Measurements from ENCODE around the gene NRIP1. TPM values are rescaled to one million over a fixed set of nuclear protein-coding genes. Genes with fewer than 3 reads are reported as not detected.

NRIP1 gene
- polyA plus RNA-seq, 1 donor from 2014 or later = 48.4 TPM

- Histone ChIP-seq H4K20me1 (ENCODE audit: insufficient read depth) (no peaks in the 10 kb centered on the region), H3K9ac (ENCODE audit: low read length) (no peak overlapping the region), H3K27me3 (ENCODE audit: insufficient read depth, low read depth, low read length) (no peaks in the 10 kb centered on the region), H3K4me3 (ENCODE audit: low read length) (no peak overlapping the region), H3F3A (ENCODE audit: insufficient read depth, low read length, poor library complexity, severe bottlenecking) (no peaks in the 10 kb centered on the region), H3K9me3 (ENCODE audit: low read length) (no peaks in the 10 kb centered on the region), H2AFZ (ENCODE audit: low read depth, low read length) (no peak overlapping the region), H3K4me2 (ENCODE audit: low read length) (no peak overlapping the region), H3K27ac (ENCODE audit: low read length) (no peak overlapping the region), H3K36me3 (ENCODE audit: insufficient read depth, low read length) (no peaks in the 10 kb centered on the region), H3K9me2 (ENCODE audit: insufficient read depth, low read length) (no peaks in the 10 kb centered on the region), H3K79me2 (replicated peaks; ENCODE audit: insufficient read depth, low read length) (no peaks in the 10 kb centered on the region)
- TF ChIP-seq TAF1 (IDR thresholded peaks at IDR 0.05; ENCODE audit: low read depth) = no peak
- no peak for TF ChIP-seq POLR2AphosphoS5 (IDR thresholded peaks at IDR 0.05)
- no peak for TF ChIP-seq SMC3 (conservative IDR thresholded peaks at IDR 0.05; ENCODE audit: poor library complexity)
- TF ChIP-seq RAD21 (conservative IDR thresholded peaks at IDR 0.05) = no peak
Measured at GRCh38 chr21:15078180-15078579, 13.4 kb upstream of the NRIP1 start.

GRCh38 chr21:15077529-15078145, 12.8 kb upstream of the NRIP1 start:
- Histone ChIP-seq H3K27me3 (ENCODE audit: insufficient read depth, low read depth, low read length) (no peaks in the 10 kb centered on the region), H3F3A (ENCODE audit: insufficient read depth, low read length, poor library complexity, severe bottlenecking) (no peaks in the 10 kb centered on the region), H3K9me2 (ENCODE audit: insufficient read depth, low read length) (no peaks in the 10 kb centered on the region), H3K4me3 (ENCODE audit: low read length) (peak overlapping the region; percentile 15), H3K9ac (ENCODE audit: low read length) (no peak overlapping the region), H3K36me3 (ENCODE audit: insufficient read depth, low read length) (no peaks in the 10 kb centered on the region), H4K20me1 (ENCODE audit: insufficient read depth) (no peaks in the 10 kb centered on the region), H3K9me3 (ENCODE audit: low read length) (no peaks in the 10 kb centered on the region), H3K79me2 (replicated peaks; ENCODE audit: insufficient read depth, low read length) (no peaks in the 10 kb centered on the region), H3K27ac (ENCODE audit: low read length) (no peak overlapping the region), H3K4me2 (ENCODE audit: low read length) (peak overlapping the region; percentile 19), H2AFZ (ENCODE audit: low read depth, low read length) (no peak overlapping the region)
- TF ChIP-seq SMC3 (conservative IDR thresholded peaks at IDR 0.05; ENCODE audit: poor library complexity) (no peak), REST (IDR thresholded peaks at IDR 0.05; ENCODE audit: borderline replicate concordance) (no peak), CTCF (IDR thresholded peaks at IDR 0.05; ENCODE audit: poor library complexity, severe bottlenecking) (no peak), RAD21 (conservative IDR thresholded peaks at IDR 0.05) (no peak), EZH2 (IDR thresholded peaks at IDR 0.05; ENCODE audit: borderline replicate concordance, insufficient read depth, low read length, poor library complexity, severe bottlenecking) (no peak)

GRCh38 chr21:15076730-15077129, 11.9 kb upstream of the NRIP1 start:
- no peaks in the 10 kb centered on the region for H3K9me3 ChIP-seq (ENCODE audit: low read length)
- TF ChIP-seq TAF1 (IDR thresholded peaks at IDR 0.05; ENCODE audit: low read depth) = no peak
- TF ChIP-seq POLR2AphosphoS5 (IDR thresholded peaks at IDR 0.05) = peak; percentile 3
- H3F3A ChIP-seq (ENCODE audit: insufficient read depth, low read length, poor library complexity, severe bottlenecking) = no peaks in the 10 kb centered on the region
- no peaks in the 10 kb centered on the region for H3K9me2 ChIP-seq (ENCODE audit: insufficient read depth, low read length)
- H3K27ac ChIP-seq (ENCODE audit: low read length) = no peak overlapping the region
- no peaks in the 10 kb centered on the region for H4K20me1 ChIP-seq (ENCODE audit: insufficient read depth)
- no peaks in the 10 kb centered on the region for H3K79me2 ChIP-seq (replicated peaks; ENCODE audit: insufficient read depth, low read length)
- H2AFZ ChIP-seq (ENCODE audit: low read depth, low read length) = no peak overlapping the region
- no peaks in the 10 kb centered on the region for H3K27me3 ChIP-seq (ENCODE audit: insufficient read depth, low read depth, low read length)
- H3K36me3 ChIP-seq (ENCODE audit: insufficient read depth, low read length) = no peaks in the 10 kb centered on the region
- no peak overlapping the region for H3K4me2 ChIP-seq (ENCODE audit: low read length)
- H3K4me3 ChIP-seq (ENCODE audit: low read length) = no peak overlapping the region
- H3K9ac ChIP-seq (ENCODE audit: low read length) = no peak overlapping the region

Measured in neural cell (in vitro differentiated cells).